ENCODE data around the gene MVB12B.

- no peak for TF ChIP-seq ZNF274 (IDR thresholded peaks at IDR 0.05; ENCODE audit: low read depth, low read length)
- no peak for TF ChIP-seq SIN3A (IDR thresholded peaks at IDR 0.05; ENCODE audit: low read depth)
- TF ChIP-seq, protein P1, sequence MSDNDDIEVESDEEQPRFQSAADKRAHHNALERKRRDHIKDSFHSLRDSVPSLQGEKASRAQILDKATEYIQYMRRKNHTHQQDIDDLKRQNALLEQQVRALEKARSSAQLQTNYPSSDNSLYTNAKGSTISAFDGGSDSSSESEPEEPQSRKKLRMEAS (IDR thresholded peaks at IDR 0.05), result no peak
- no peak for TF ChIP-seq POLR2A (IDR thresholded peaks at IDR 0.05; ENCODE audit: borderline replicate concordance, extremely low read depth, insufficient read depth, insufficient read length)
- no peak for TF ChIP-seq TCF7L2 (IDR thresholded peaks at IDR 0.05; ENCODE audit: borderline replicate concordance, extremely low read depth, insufficient read depth, insufficient read length)
- TF ChIP-seq ATF3 (IDR thresholded peaks at IDR 0.05), result no peak
- no peak for TF ChIP-seq CTCF (IDR thresholded peaks at IDR 0.05 in 2 of 3, conservative IDR thresholded peaks at IDR 0.05 in 1 of 3; ENCODE audit: borderline replicate concordance in 1 of 3, insufficient read depth in 1 of 3, low read depth in 2 of 3, low read length in 2 of 3)
Measured at GRCh38 chr9:126456441-126457174, 130.0 kb downstream of the MVB12B start.

Data from HCT116 (cell line).